ENCODE measurements around the gene PTPRD. TPM values are rescaled to one million over a fixed set of nuclear protein-coding genes. Genes with fewer than 3 reads are reported as not detected.

PTPRD gene
- total RNA-seq, 1 donor from 2014 or later = 136 TPM

GRCh38 chr9:8389531-8389930 is 2223.3 kb downstream of the PTPRD start:
- H3K4me1 ChIP-seq = peaks cover 3% of the 10 kb centered on the region
- no peaks in the 10 kb centered on the region for H3K27me3 ChIP-seq
- Mint-ChIP-seq H3K27ac (no peak overlapping the region), H3K4me1 (no peaks in the 10 kb centered on the region), H3K27me3 (ENCODE audit: insufficient read depth, low read depth) (no peaks in the 10 kb centered on the region), H3K36me3 (peaks cover 15% of the 10 kb centered on the region), H3K4me3 (no peak overlapping the region), H3K9me3 (no peaks in the 10 kb centered on the region)
- no peak overlapping the region for H3K9ac ChIP-seq
- no peaks in the 10 kb centered on the region for H3K79me2 ChIP-seq (ENCODE audit: low read depth)
- TF ChIP-seq EZH2 (IDR thresholded peaks at IDR 0.05) (no peak), CTCF (IDR thresholded peaks at IDR 0.05) (no peak)
- H3F3A ChIP-seq (ENCODE audit: low read depth) = no peaks in the 10 kb centered on the region
- H4K20me1 ChIP-seq (ENCODE audit: low read depth) = no peaks in the 10 kb centered on the region
- H2AFZ ChIP-seq (replicated peaks) = no peak overlapping the region
- H3K9me3 ChIP-seq (ENCODE audit: low read depth) = no peaks in the 10 kb centered on the region
- H3K4me3 ChIP-seq = no peak overlapping the region
- no peak overlapping the region for H3K4me2 ChIP-seq
- no peak for DNase-seq (ENCODE audit: low spot score)
- no peaks in the 10 kb centered on the region for H3K36me3 ChIP-seq
- H3K27ac ChIP-seq = no peak overlapping the region

- H3K4me3 Mint-ChIP-seq = no peak overlapping the region
- peaks cover 19% of the 10 kb centered on the region for H3K36me3 Mint-ChIP-seq
- no peak overlapping the region for H3K4me3 ChIP-seq
- no peaks in the 10 kb centered on the region for H3K9me3 ChIP-seq (ENCODE audit: low read depth)
- H3K36me3 ChIP-seq = no peaks in the 10 kb centered on the region
- no peaks in the 10 kb centered on the region for H3K79me2 ChIP-seq (ENCODE audit: low read depth)
- no peak for TF ChIP-seq EZH2phosphoT487 (IDR thresholded peaks at IDR 0.05)
- TF ChIP-seq CTCF (IDR thresholded peaks at IDR 0.05) = no peak
- no peaks in the 10 kb centered on the region for H3K9me3 Mint-ChIP-seq
- no peak overlapping the region for H2AFZ ChIP-seq (replicated peaks)
- no peak overlapping the region for H3K27ac ChIP-seq
- H4K20me1 ChIP-seq (ENCODE audit: low read depth) = no peaks in the 10 kb centered on the region
- no peaks in the 10 kb centered on the region for H3K27me3 ChIP-seq
- no peak overlapping the region for H3K9ac ChIP-seq
- DNase-seq (ENCODE audit: low spot score) = no peak
- H3F3A ChIP-seq (ENCODE audit: low read depth) = no peaks in the 10 kb centered on the region
- H3K4me2 ChIP-seq = no peak overlapping the region
- H3K27ac Mint-ChIP-seq = no peak overlapping the region
- no peaks in the 10 kb centered on the region for H3K4me1 Mint-ChIP-seq
- no peaks in the 10 kb centered on the region for H3K4me1 ChIP-seq
- no peaks in the 10 kb centered on the region for H3K27me3 Mint-ChIP-seq (ENCODE audit: insufficient read depth, low read depth)
These were observed 2224.7 kb downstream of the PTPRD start for GRCh38 chr9:8388132-8388531.

GRCh38 chr9:8384091-8384490 is 2228.7 kb downstream of the PTPRD start:
- H3K36me3 Mint-ChIP-seq = peaks cover 20% of the 10 kb centered on the region
- TF ChIP-seq EZH2 (IDR thresholded peaks at IDR 0.05) (no peak), EZH2phosphoT487 (IDR thresholded peaks at IDR 0.05) (no peak), CTCF (IDR thresholded peaks at IDR 0.05) (no peak)
- no peaks in the 10 kb centered on the region for H3K27me3 Mint-ChIP-seq (ENCODE audit: insufficient read depth, low read depth)
- H3F3A ChIP-seq (ENCODE audit: low read depth) = no peaks in the 10 kb centered on the region
- H3K4me1 ChIP-seq = peaks cover 5% of the 10 kb centered on the region
- no peak overlapping the region for H2AFZ ChIP-seq (replicated peaks)
- no peaks in the 10 kb centered on the region for H3K79me2 ChIP-seq (ENCODE audit: low read depth)
- H3K4me3 Mint-ChIP-seq = no peak overlapping the region
- no peaks in the 10 kb centered on the region for H3K9me3 ChIP-seq (ENCODE audit: low read depth)
- H3K4me3 ChIP-seq = no peak overlapping the region
- H3K27ac Mint-ChIP-seq = no peak overlapping the region
- no peaks in the 10 kb centered on the region for H3K27me3 ChIP-seq
- no peaks in the 10 kb centered on the region for H3K4me1 Mint-ChIP-seq
- H3K36me3 ChIP-seq = no peaks in the 10 kb centered on the region
- no peak for DNase-seq (ENCODE audit: low spot score)
- no peak overlapping the region for H3K27ac ChIP-seq
- H3K4me2 ChIP-seq = no peak overlapping the region
- no peaks in the 10 kb centered on the region for H3K9me3 Mint-ChIP-seq
- H3K9ac ChIP-seq = no peak overlapping the region
- no peaks in the 10 kb centered on the region for H4K20me1 ChIP-seq (ENCODE audit: low read depth)

Measured in neural progenitor cell (in vitro differentiated cells).